GM18505 (cell line): ENCODE measurements around the gene C1orf159.

ENCODE experiments used
- ATAC-seq: cut with Tn5 transposase; IDR thresholded peaks from one replicate; pipeline ENCODE4 v1.9.1; 2021; ENCODE audit not compliant: unreplicated experiment
- POLR2A ChIP-seq: IDR thresholded peaks from 4 replicates; pipeline ENCODE4 v1.6.1; 2011; ENCODE audit warnings: borderline replicate concordance; ENCODE audit not compliant: insufficient read depth, insufficient read length; ENCODE audit errors: extremely low read depth

C1orf159 gene

DNA sequence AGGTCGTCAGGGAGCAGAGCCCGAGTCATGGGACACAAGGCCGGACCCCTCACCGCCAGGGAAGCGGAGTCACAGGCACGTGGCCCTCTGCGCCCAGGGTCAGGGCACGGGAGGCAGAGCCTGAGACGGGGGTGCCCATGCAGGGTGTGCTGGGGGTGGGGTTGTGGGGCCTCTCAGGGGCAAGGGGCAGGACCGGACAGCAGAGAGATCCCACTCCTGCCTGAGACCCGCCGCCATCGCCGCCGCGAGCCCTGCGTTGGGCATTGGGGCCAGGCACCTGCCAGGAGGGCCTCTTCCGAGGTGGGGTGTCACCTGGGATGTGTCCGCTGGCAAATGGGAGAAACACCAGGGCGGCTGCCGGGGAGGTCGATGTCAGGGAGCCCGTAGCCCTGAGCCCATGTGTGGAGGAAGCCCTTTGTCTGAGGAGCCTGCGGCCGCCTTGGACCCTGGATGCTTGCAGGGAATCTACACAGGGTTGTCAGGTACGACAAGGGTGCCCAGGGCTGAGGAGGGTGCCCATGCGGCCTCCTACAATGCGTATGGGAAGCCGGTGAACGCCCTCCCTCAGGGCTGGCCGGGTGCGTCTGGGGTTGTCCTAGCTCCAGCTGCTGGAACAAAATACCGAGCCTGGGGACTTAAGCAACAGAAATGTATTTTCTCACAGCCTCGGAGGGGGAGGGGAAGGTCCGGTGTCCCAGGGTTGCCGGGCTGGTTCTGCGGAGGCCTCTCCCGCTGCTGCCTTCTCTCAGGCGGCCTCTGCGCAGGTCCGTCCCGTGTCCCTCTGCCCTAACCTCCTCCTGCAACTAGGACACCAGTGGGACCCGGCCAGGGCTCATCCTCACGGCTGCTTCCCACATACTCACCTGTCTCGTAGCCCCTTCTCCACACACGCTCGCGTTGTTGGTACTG, 16.4 kb upstream of the C1orf159 start:
- ATAC-seq: no peak
- TF ChIP-seq POLR2A: no peak

- TF ChIP-seq POLR2A: no peak
- ATAC-seq: no peak
These were observed 14.6 kb upstream of the C1orf159 start for GRCh38 chr1:1130206-1131120.

DNA sequence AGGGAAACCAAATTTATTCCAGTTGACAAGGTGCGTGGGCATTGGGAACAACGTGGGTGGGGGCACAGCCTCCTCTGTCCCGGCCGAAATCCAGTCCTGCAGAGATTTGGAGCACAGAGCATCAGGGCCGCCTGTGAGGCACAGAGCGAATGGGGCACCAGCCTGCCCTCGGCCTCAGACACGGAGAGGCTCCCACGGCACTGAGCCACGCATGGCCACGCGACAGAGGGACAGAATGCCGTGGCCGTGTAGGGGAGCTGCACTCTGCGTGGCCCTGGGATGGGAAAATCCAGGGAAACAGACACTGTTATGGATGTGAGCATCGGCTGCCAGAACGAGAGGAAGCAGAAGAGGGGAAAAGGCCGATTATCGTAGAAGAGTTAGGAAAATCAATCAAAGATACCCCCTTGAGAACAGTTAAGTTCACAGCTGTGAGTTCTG, 13.5 kb upstream of the C1orf159 start:
- ATAC-seq: no peak

GRCh38 chr1:1128454-1129139, 12.7 kb upstream of the C1orf159 start:
- ATAC-seq: no peak
- TF ChIP-seq POLR2A: no peak

More for the DNA sequence above, 13.5 kb upstream of the C1orf159 start:
- TF ChIP-seq POLR2A: no peak

GRCh38 chr1:1127551-1128451, 11.9 kb upstream of the C1orf159 start:
- no peak for TF ChIP-seq POLR2A
- ATAC-seq: no peak

GRCh38 chr1:1125945-1126344, 10.1 kb upstream of the C1orf159 start:
- no peak for TF ChIP-seq POLR2A
- ATAC-seq: no peak

DNA sequence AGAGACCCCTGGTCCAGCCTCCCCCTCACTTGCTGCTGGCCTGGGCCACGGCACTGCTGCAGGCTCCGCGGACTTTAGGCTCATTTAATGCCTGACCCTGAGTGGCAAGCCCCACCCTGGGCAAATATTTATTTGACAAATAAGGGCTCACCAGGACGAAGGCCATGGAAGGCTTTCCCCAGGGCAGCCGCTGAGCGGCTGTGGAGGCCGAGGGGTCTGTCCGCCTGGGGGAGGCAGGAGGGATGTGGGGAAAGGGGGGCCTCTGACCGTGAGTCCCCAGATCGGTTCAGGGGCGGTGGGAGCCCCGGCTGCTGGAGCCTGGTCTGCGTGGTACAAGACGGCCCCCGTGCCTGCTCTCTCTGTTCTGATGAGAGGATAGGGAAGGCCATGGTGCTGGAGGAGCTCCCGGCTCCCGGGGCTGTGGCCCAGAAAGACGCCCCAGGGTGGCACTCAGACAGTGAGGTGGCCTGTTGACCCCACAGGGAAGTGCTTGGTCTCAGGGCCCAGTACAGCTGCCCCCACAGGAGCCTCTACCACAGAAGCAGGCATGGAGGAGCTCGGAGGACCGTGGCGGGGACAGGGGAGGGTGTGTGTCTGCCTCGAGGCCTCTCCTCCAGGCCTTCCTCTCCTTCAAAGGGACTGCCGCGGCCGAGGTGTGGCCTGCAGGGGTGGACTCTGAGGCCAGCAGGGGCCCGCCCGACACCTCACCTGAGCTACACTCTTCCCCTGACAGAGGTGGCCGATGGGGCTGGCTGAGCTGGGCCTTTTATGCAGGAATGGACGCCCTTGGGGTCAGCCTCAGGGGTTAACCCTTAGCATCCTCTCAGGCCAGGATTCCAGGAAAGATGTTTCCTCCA, 9.1 kb upstream of the C1orf159 start:
- ATAC-seq: no peak
- no peak for TF ChIP-seq POLR2A

DNA sequence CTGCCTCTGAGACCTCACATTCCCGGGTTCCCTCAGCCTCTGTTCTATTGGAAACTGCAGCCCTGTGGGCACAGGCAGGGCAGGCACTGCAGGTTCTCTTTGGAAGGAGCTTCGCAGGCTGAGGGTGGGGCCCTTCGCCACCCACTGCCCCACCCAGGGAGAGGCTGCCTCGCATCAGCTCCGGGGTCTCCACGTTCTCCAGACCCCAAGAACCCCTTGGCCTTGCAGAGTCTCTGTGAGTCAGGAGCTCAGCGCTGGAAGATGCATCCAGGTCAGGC, 8.6 kb upstream of the C1orf159 start:
- no peak for TF ChIP-seq POLR2A
- no peak for ATAC-seq

DNA sequence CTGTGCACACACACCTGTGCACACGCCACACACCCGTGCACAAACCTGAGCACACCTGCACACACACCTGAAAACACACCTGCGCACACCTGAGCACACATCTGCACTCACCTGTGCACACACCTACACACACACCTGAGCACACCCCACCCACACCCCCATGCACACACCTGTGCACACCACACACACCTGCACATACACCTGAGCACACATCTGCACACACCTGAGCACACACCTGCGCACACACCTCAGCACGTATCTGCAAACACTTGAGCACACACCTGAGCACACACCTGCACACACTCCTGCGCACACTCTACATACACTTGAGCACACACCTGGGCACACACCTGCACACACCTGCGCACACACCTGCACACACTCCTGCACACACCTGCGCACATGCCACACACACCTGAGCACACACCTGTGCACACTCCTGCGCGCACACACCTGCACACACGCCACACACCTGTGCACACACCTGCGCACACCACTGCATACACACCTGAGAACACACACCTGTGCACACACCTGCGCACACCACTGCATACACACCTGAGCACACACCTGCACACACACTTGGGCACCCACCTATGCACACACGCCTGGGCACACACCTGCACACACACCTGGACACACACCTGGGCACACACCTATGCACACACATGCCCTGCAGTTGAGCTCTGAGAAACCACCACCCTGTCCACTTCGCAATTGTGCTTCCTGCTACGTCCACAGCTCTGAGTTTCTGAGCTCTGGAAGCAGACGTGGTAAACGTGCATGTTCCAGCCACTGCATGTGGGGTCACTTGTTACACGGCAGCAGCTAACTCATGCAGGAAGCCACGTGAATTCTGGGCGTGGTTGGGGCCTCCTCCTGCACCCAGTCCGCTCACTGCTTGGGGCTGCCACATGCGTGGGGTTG, 8.0 kb upstream of the C1orf159 start:
- TF ChIP-seq POLR2A: no peak
- no peak for ATAC-seq

DNA sequence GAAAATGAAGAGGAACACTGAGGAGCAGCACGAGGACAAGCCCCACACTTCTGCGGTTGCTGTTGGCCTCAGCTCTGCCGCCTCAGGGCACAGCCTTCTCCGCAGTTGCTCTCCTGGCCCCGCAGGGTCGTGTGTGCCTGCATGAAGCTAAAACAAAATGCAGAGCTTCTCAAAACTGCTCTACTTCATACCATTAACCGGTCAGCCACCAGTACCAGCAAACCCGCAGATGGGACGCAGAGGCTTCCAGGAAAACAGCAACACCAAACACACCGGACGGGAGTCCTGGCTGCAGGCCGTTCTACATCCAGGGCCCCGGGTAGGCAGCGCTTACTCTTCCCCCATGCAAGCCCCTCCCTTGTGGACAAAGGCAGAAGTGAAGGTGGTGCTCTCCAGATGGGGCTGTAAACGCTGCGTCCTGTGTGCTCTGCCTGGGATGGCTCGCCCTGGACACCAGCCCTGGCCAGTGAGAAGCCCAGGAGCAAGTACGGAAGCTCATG, 7.1 kb upstream of the C1orf159 start:
- TF ChIP-seq POLR2A: no peak
- no peak for ATAC-seq

DNA sequence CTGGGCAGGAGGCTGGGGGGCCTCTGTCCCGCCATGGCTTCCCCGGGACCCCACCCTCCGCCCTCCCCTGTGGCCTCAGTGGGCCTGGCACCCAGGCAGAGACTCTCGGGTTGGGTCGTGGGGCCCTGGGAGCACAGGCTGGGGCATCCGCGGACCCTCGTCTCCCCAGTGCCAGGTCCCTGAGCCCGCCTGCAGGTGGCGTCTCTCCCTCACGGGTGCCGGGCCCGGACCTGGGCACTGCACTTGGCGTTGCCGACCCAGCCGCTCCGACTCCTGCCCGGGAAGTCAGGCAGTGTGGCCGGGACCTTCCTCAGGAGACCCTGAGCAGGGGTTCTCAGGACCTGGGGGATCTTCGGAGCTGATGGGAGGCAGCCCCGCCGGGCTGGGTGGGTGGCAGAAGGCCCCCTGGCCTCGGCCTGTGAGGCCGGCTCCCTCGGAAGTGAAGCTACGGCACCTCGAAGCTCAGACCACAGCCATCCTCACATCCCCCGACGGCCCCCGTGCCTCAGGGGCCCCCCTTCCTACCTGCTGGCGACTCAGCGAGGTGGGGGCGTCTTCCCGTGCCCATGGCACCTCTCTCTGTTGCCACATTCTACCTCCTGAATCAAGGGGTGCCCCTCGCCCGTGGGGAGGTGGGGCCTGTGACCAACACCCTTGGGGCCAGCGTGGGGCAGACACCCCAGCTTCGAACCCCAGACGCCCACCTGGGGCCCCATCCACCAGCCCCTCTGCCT, 6.4 kb upstream of the C1orf159 start:
- ATAC-seq: no peak

More for the DNA sequence above, 6.4 kb upstream of the C1orf159 start:
- TF ChIP-seq POLR2A: no peak
